HG03045 (cell line): ENCODE results near the gene ORM2.
"Not testable (repeated sequence)": the region's sequence is repeated elsewhere in the genome, so short reads cannot be mapped to it uniquely, and the experiment has no call there.

Source experiments
- ATAC-seq: cut with Tn5 transposase; IDR thresholded peaks from one replicate; pipeline ENCODE4 v1.9.1; 2021; ENCODE audit warnings: mild to moderate bottlenecking, moderate library complexity; ENCODE audit not compliant: unreplicated experiment

The ORM2 gene

GRCh38 chr9:114329625-114330022, at the start of gene ORM2:
ORM2 (plus strand) TSS chr9:114329869; CDS start chr9:114329905, 36 bp downstream.
- ATAC-seq = not testable (repeated sequence)

- ATAC-seq = no peak
These were observed 48.8 kb upstream of the ORM2 start for GRCh38 chr9:114280636-114281472.

- ATAC-seq = no peak
These were observed 48.1 kb upstream of the ORM2 start for GRCh38 chr9:114281473-114282103.

GRCh38 chr9:114282104-114282485, 47.6 kb upstream of the ORM2 start:
- no peak for ATAC-seq

- no peak for ATAC-seq
These were observed 47.2 kb upstream of the ORM2 start for GRCh38 chr9:114282507-114282906.

DNA sequence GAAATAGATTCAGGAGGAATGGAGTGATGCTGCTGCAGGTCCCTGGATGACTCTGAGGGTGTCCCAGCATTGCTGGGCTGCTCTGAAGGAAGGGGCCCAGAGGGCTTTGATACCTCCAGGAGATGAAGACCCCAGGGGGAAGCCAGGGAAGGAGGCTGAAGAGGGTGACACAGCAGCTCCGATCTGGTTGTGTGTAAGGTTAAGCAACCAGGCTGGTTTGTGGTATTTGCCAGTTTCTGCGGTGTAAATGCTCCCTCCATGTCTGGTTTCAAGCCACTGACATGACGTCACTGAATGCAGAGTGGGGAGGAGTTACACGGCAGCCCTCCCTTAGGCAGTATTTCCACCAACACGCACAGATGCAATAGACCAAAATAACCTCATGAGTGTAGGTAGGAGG, 46.7 kb upstream of the ORM2 start:
- ATAC-seq = no peak

- no peak for ATAC-seq
These were observed 46.0 kb upstream of the ORM2 start for GRCh38 chr9:114283551-114284111.

DNA sequence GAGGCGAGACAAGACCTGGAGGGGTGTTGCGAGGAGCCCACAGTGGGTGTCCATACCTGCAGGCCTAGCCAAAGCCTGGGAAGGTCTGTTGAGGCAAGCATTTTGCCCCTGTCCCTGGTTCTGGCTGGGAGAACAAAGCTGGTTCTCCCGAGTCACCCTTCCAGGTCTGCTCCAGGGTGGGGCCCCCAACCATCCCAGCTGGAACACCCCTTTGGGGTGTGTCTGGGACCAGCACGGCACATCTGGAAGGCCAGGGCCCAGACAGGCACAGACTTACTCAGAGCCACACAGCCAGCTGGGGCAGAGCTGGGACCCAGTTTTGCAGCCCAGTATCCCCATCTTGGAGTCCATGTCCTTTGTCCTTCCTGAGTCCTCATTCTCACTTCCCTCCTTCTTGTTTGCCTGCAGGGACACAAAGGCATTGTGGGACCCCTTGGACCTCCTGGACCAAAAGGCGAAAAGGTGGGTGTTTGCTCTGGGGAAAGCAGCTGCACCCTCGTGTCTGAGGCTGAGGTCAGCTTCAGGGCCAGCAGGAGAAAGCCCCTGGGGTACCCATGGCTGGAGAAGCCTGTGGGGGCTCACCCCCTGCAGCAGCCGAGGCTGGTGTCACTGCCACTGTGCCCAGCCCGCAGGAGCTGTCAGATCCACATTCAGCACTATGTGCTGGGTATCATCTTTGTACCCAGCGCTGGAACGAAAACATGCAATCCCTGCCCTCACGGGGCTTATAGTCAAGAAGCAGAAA, 45.2 kb upstream of the ORM2 start:
- no peak for ATAC-seq

- ATAC-seq = no peak
These were observed 44.4 kb upstream of the ORM2 start for GRCh38 chr9:114285166-114285867.

GRCh38 chr9:114286146-114286679, 43.5 kb upstream of the ORM2 start:
- ATAC-seq = no peak

- ATAC-seq = no peak
These were observed 42.5 kb upstream of the ORM2 start for GRCh38 chr9:114287001-114287762.

DNA sequence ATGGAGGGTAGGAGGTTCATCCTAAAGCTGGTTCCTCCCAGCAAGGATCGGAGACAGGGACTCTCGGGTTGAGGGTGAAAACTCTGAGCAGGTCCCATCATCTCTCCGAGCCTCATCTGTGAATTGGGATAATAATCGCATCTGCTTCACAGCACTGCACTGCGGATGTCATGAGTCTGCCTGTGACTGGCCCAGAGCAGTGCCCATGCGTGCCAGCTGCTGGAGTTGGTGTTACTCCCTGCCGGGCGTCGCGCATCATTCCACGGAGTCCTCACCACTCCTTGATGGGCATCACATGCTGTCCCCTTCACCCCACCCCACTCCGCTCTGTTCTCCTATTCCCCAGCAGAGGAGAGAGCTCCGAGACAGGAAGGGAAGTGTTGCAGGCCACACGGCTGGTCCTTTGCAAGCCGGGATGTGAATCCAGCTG, 41.9 kb upstream of the ORM2 start:
- ATAC-seq = no peak

- ATAC-seq = no peak
These were observed 41.2 kb upstream of the ORM2 start for GRCh38 chr9:114288193-114289091.

DNA sequence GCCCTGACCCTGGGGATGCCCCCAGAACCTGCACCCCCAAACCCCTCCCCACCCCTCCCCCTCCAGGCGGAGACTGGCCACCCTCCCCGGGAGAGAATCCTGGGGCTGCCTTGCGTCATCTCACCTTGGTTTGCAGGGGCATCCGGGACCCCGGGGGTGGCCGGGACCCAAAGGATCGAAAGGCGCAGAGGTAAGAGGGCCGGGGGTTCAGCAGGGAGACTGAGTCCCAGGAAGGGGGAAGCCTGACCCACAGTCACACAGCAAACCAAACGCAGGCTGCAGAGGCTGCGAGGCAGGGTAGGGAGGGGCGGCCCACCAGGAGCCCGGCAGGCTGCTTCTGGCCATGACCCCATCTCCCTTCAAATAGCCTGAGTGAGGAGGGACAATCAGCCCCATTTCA, 40.6 kb upstream of the ORM2 start:
- no peak for ATAC-seq

DNA sequence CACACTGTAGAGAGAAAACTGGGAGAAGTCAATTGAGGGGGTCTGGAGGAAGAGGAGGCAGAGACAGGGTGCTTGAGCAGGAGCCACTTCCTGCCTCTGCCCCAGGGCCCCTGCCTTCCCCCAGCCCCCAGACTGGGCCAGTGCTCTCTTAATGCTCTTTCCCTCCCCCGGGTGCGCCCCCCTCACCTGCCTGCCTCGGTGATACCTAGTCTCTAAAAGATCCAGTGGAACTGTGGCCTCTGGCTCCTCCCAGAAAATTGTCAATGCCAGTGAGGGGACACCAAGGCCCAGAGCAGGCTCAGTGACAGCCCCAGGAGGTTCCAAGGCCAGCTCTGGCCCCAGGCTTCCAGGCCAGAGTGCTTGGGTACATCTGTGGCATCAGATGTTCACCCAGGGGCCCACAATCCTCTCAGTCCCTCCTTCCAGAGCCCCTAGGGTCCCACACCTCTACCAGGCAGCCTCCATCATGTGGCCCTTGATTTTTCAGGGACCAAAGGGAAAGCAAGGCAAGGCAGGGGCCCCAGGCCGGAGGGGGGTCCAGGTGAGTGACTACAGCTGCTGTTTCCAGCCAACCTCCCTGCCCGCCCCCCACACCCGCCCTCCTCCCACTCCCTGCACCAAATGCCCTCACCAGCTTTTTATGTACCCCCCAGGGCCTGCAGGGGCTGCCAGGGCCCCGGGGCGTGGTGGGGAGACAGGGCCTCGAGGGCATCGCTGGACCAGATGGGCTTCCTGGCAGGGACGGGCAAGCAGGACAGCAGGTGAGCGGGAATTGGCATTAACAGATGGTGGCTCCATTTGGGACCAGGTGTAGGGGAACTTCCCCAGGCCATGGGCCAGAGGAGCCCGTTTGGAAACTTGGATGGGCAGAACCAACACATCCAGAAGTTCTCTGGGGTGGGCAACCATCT, 39.8 kb upstream of the ORM2 start:
- ATAC-seq = no peak

DNA sequence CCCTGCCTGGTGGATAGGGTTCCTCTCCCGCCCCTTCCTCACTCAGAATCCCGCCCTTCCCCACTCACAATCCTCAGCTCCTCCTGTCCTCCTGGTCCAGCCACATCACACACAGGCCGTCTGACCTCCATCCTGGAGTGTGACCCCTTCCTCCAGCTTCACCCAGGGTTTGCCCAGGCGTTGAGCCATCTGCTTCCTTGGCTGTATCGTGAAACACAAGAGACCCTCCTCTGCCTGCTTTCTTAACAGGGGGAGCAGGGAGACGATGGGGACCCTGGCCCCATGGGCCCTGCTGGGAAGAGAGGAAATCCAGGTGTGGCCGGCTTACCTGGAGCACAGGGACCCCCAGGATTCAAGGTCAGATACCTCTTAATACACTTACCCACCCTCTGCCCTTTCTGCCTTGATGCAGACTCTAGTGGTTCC, 39.1 kb upstream of the ORM2 start:
- no peak for ATAC-seq

DNA sequence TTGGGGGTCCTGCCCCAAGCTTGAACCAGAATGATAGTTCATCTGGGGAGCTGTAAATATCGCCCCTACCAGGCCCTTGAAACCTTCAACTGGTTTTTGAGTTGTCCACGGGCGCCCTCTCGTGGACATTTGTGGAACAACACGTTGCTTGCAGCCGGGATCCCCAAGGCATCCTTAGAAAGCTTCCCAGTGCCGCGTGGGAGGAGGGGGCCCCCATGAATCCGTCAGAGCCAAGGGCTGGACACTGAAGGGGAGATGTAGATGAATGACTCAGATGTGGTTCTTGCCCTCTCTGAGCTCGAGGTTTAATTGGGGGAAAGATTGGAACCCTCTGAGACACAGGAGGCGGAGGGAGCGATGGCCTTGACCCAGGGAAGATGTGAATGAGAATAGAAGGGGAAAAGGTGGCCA, 38.6 kb upstream of the ORM2 start:
- ATAC-seq = no peak
